BE2C (cell line): ENCODE results near the gene MEIOB.
"Not testable (repeated sequence)": the region's sequence is repeated elsewhere in the genome, so short reads cannot be mapped to it uniquely, and the experiment has no call there.

Experiments
- DNase-seq: peaks from one replicate; pipeline ENCODE4 v3.0.0-alpha.2; 2020
- H3K27me3 ChIP-seq: fragments of 250-450 bp; sonication (Bioruptor Pico); 2 replicates; pipeline ENCODE4 v1.5.1; 2020; ENCODE audit warnings: mild to moderate bottlenecking
- H3K36me3 ChIP-seq: fragments of 250-450 bp; sonication (Bioruptor Pico); 2 replicates; pipeline ENCODE4 v1.5.1; 2020; ENCODE audit warnings: mild to moderate bottlenecking
- H3K4me1 ChIP-seq: fragments of 250-450 bp; sonication (Bioruptor Pico); 2 replicates; pipeline ENCODE4 v1.5.1; 2020
- H3K4me3 ChIP-seq: 2 replicates; pipeline ENCODE4 v1.5.1; 2011; ENCODE audit warnings: low read depth, low read length
- H3K9me3 ChIP-seq: fragments of 250-450 bp; sonication (Bioruptor Pico); 2 replicates; pipeline ENCODE4 v1.5.1; 2020
- TF ChIP-seq, protein P1 (sequence below): IDR thresholded peaks from 2 replicates; pipeline ENCODE4 v1.5.1; 2012; ENCODE audit warnings: mild to moderate bottlenecking, low read depth, low read length

Gene MEIOB

DNA sequence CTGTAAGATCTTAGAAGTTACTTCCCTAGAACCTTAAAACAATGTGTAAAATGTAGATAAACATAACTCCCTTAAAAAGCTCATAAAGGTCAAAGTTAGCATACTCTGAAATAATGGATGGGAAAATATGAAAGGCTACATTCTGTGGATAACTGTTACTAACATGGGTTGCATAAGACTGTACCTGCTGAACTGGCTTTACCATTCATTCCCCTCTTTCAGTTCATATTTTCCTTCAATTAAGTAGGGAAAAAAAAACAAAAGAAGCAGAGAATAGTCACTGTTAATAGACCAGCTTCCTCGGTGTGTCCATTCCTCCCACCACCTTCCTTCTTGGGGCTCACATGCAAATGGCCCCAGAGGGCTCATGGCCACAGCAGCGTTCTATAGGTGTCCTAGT, 7.5 kb upstream of the MEIOB start:
- Histone ChIP-seq H3K9me3 (no peaks in the 10 kb centered on the region), H3K4me1 (no peaks in the 10 kb centered on the region; the same call in 1 of the 2 replicates), H3K27me3 (0 out of 2 replicates have a peak, but pooled peaks cover 3% of the 10 kb centered on the region), H3K36me3 (no peaks in the 10 kb centered on the region), H3K4me3 (no peak overlapping the region)
- TF ChIP-seq, protein P1, sequence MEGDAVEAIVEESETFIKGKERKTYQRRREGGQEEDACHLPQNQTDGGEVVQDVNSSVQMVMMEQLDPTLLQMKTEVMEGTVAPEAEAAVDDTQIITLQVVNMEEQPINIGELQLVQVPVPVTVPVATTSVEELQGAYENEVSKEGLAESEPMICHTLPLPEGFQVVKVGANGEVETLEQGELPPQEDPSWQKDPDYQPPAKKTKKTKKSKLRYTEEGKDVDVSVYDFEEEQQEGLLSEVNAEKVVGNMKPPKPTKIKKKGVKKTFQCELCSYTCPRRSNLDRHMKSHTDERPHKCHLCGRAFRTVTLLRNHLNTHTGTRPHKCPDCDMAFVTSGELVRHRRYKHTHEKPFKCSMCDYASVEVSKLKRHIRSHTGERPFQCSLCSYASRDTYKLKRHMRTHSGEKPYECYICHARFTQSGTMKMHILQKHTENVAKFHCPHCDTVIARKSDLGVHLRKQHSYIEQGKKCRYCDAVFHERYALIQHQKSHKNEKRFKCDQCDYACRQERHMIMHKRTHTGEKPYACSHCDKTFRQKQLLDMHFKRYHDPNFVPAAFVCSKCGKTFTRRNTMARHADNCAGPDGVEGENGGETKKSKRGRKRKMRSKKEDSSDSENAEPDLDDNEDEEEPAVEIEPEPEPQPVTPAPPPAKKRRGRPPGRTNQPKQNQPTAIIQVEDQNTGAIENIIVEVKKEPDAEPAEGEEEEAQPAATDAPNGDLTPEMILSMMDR = no peak
- no peak for DNase-seq

DNA sequence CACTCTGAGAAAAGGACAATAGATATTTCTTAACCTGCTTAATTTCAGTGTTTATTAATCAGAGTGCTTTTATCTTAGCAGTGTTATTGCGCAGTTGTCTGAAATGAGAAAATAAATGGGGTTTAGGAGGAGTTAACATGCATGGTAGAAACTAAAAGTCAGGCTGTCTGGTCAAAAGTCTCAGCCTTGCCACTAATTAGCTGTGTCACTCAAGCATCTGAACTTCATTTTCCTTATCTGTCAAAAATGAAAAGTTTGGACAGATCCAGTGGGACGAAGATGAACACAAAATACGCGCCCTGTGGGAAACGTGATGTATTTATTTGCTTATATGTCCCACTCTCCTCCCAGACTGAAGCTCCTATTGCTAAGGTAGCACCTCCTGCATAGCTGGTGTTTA, 6.3 kb upstream of the MEIOB start:
- no peak overlapping the region for H3K4me3 ChIP-seq
- no peak for DNase-seq
- H3K9me3 ChIP-seq = no peaks in the 10 kb centered on the region
- no peaks in the 10 kb centered on the region; the same call in 1 of the 2 replicates for H3K4me1 ChIP-seq
- no peaks in the 10 kb centered on the region for H3K36me3 ChIP-seq
- TF ChIP-seq, protein P1 = no peak
- 0 out of 2 replicates have a peak, but pooled peaks cover 3% of the 10 kb centered on the region for H3K27me3 ChIP-seq

DNA sequence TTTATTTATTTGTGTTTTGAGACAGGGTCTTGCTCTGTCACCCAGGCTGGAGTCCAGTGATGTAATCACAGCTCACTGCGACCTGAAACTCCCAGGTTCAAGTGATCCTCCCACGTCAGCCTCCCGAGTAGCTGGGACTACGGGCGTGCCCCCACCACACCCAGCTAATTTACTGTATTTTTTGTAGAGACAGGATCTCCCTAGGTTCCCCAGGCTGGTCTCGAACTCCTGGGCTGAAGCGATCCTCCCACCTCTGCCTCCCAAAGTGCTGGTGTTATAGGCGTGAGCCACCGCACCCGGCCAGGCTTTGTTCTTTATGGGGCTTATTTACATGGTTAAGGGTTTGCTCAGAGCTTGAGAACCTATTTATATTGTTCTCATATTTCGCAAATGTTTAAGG, 5.8 kb upstream of the MEIOB start:
- no peaks in the 10 kb centered on the region for H3K9me3 ChIP-seq
- 0 out of 2 replicates have a peak, but pooled peaks cover 3% of the 10 kb centered on the region for H3K27me3 ChIP-seq
- no peak for DNase-seq
- TF ChIP-seq, protein P1 = no peak
- no peak overlapping the region for H3K4me3 ChIP-seq
- H3K4me1 ChIP-seq = no peaks in the 10 kb centered on the region
- H3K36me3 ChIP-seq = no peaks in the 10 kb centered on the region

DNA sequence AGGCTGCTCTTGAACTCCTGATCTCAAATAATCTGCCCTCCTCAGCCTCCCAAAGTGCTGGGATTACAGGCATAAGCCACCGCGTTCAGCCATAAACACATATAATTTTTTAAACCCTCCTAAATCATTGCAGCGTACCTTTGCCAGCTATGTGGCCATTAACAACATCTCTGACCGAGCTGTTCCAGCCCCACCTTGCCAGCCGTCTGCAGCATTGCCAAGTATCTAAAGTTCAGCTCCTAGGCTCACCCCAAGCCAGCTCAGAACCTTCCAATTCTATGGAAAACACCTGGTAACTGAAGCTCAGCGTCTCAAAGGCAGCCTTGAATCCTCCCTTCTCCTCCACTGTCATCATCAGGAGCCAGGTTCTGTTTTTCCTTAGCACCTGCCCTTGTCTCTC, 5.1 kb upstream of the MEIOB start:
- TF ChIP-seq, protein P1 = no peak
- no peaks in the 10 kb centered on the region for H3K36me3 ChIP-seq
- H3K9me3 ChIP-seq = no peaks in the 10 kb centered on the region
- H3K4me3 ChIP-seq = no peak overlapping the region
- H3K4me1 ChIP-seq = no peaks in the 10 kb centered on the region
- no peak for DNase-seq
- 0 out of 2 replicates have a peak, but pooled peaks cover 3% of the 10 kb centered on the region for H3K27me3 ChIP-seq

DNA sequence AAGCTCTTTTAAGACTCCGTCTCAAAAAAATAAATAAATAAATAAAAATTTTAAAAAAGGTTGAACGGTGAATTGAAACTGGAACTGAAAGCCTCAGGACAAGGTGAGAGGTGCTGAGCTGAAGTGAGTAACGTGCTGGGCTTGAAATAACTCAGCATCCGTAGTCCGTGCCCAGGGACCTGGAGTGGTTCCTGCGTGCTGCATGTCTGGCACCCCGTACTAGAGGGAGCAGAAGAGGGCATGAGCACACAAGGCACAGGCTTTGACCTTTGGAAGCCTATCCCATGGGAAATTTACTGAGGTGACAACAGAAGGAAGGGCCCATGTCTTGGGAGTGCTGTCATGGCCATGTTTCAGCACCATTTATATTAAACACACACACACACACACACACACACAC, 4.5 kb upstream of the MEIOB start:
- Histone ChIP-seq H3K27me3 (0 out of 2 replicates have a peak, but pooled peaks cover 3% of the 10 kb centered on the region), H3K4me3 (no peak overlapping the region), H3K4me1 (no peaks in the 10 kb centered on the region), H3K36me3 (no peaks in the 10 kb centered on the region), H3K9me3 (no peaks in the 10 kb centered on the region)
- TF ChIP-seq, protein P1 = no peak
- DNase-seq = no peak

DNA sequence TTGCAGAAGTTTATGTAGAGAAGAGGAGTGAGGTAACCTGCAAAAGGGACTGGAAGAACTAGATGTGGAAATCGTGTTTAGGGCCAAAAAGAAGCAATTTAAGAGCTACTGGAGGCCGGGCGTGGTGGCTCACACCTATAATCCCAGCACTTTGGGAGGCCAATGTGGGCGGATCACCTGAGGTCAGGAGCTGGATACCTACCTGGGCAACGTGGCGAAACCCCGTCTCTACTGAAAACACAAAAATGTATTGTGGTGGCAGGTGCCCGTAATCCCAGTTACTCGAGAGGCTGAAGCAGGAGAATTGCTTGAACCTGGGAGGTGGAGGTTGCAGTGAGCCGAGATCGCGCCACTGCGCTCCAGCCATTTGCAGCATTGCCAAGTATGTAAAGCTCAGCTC, 4.1 kb upstream of the MEIOB start:
- not testable (repeated sequence) for DNase-seq, H3K27me3 ChIP-seq, H3K4me1 ChIP-seq, H3K4me3 ChIP-seq, H3K36me3 ChIP-seq, H3K9me3 ChIP-seq

DNA sequence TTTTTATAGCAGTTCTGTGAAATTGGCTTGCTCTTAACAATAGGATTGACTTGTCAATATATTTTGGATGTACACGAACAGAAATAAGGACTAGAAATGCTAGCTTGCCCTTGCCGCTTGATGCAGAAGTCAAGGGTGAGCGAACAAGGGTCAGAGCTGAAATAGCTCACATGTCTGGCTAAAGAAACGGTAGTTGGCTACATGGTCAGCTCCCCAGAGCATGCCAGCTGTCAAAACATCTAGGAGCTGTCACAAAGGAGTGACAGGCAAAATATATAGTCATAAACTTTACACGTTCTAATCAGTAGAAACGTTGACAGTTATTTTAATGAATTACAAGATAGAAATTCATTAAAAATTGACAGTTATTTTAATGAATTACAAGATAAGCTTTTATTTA, 2.9 kb upstream of the MEIOB start:
- no peak overlapping the region for H3K4me3 ChIP-seq

More for the DNA sequence above, 2.9 kb upstream of the MEIOB start:
- TF ChIP-seq, protein P1 = no peak
- Histone ChIP-seq H3K9me3 (no peaks in the 10 kb centered on the region), H3K4me1 (no peaks in the 10 kb centered on the region), H3K27me3 (0 out of 2 replicates have a peak, but pooled peaks cover 3% of the 10 kb centered on the region), H3K36me3 (no peaks in the 10 kb centered on the region)
- DNase-seq = no peak
